GM12878 (cell line): ENCODE results near the gene TBCK. TPM values are rescaled to one million over a fixed set of nuclear protein-coding genes. Genes with fewer than 3 reads are reported as not detected.

Experiments used
- ATAC-seq: fragments of 200-7000 bp; cut with Tn5 transposase; 3 replicates; pipeline ENCODE4 v1.9.1; 2020; ENCODE audit warnings: mild to moderate bottlenecking, moderate library complexity
- BruUV-seq: library from RNA; stranded (reverse); fragments of 400-500 nt; replicated peaks from 2 replicates; lab custom pipeline; 2021; lab: Mats Ljungman, UMichigan
- CTCF ChIA-PET: fragments of 300-600 bp; sonication (Branson Sonifier 250); formaldehyde crosslinking; extraction: SDS; loops from one replicate; lab custom pipeline; 2021; ENCODE audit warnings: inconsistent platforms; lab: Yijun Ruan, JAX
- POLR2A ChIA-PET: fragments of 350-600 bp; formaldehyde crosslinking; extraction: SDS; loops from one replicate; lab custom pipeline; 2021; ENCODE audit warnings: inconsistent platforms; lab: Charles Lee
- RAD21 ChIA-PET: fragments of 300-600 bp; sonication (Branson Sonifier 250); formaldehyde crosslinking; loops from one replicate; lab custom pipeline; 2023; ENCODE audit warnings: antibody characterized with exemption; ENCODE audit not compliant: unreplicated experiment; lab: Charles Lee
- SMC1A ChIA-PET: fragments of 300-600 bp; sonication (Branson Sonifier 250); formaldehyde crosslinking; loops from one replicate; lab custom pipeline; 2023; ENCODE audit not compliant: unreplicated experiment, uncharacterized antibody; lab: Charles Lee
- DNase-seq: peaks from one replicate; pipeline ENCODE4 v3.0.0-alpha.2; 2011; ENCODE audit warnings: low read depth, low spot score
- FAIRE-seq: peaks from 3 replicates; lab custom pipeline; 2011; peaks lifted over from hg19 to GRCh38; lab: Jason Lieb, UNC
- H2AFZ ChIP-seq: 2 replicates; pipeline ENCODE4 v1.6.0; 2011; ENCODE audit warnings: low read depth, low read length, control low read depth; ENCODE audit not compliant: control insufficient read depth
- H3K27ac ChIP-seq: 2 replicates; pipeline ENCODE4 v1.5.1; 2011; ENCODE audit warnings: control low read depth; ENCODE audit not compliant: control insufficient read depth, insufficient read depth
- H3K27me3 ChIP-seq, 2 experiments: replicated peaks in 1 of 2; 2 replicates each; pipeline versions ENCODE4 v1.6.0 to v1.6.1; 2011; ENCODE audit warnings: low read length in 1 of 2; ENCODE audit not compliant: control insufficient read depth in 2 of 2, insufficient read depth in 2 of 2
- H3K36me3 ChIP-seq, 2 experiments: 2 replicates each; pipeline ENCODE4 v1.5.1; 2011; ENCODE audit warnings: low read length in 1 of 2; ENCODE audit not compliant: control insufficient read depth in 2 of 2, insufficient read depth in 2 of 2
- H3K4me1 ChIP-seq: 2 replicates; pipeline ENCODE4 v1.6.1; 2011; ENCODE audit warnings: mild to moderate bottlenecking, low read length, moderate library complexity, mixed read lengths; ENCODE audit not compliant: control insufficient read depth, insufficient read depth
- H3K4me2 ChIP-seq: 2 replicates; pipeline ENCODE4 v1.6.0; 2011; ENCODE audit warnings: control low read depth; ENCODE audit not compliant: control insufficient read depth, insufficient read depth
- H3K4me3 ChIP-seq: fragments of 200-600 bp; sonication (generic); 2 replicates; pipeline ENCODE4 v1.5.1; 2016
- H3K79me2 ChIP-seq: 2 replicates; pipeline ENCODE4 v1.6.0; 2011; ENCODE audit warnings: low read length; ENCODE audit not compliant: control insufficient read depth, insufficient read depth
- H3K9ac ChIP-seq: 2 replicates; pipeline ENCODE4 v1.8.0; 2011; ENCODE audit warnings: low read length, control low read depth, mixed read lengths; ENCODE audit not compliant: control insufficient read depth, insufficient read depth
- H3K9me3 ChIP-seq: replicated peaks from 3 replicates; pipeline ENCODE4 v1.5.1; 2011; ENCODE audit warnings: mild to moderate bottlenecking, low read length; ENCODE audit not compliant: control insufficient read depth, insufficient read depth
- H4K20me1 ChIP-seq: 2 replicates; pipeline ENCODE4 v1.6.0; 2011; ENCODE audit not compliant: control insufficient read depth, insufficient read depth
- FOS ChIP-seq: IDR thresholded peaks from 3 replicates; pipeline ENCODE4 v1.6.1; 2011; ENCODE audit warnings: borderline replicate concordance; ENCODE audit not compliant: insufficient read length; ENCODE audit errors: extremely low read depth
- RFX5 ChIP-seq: IDR thresholded peaks from 2 replicates; pipeline ENCODE4 v1.6.1; 2011; ENCODE audit warnings: low read depth, low read length, improper control_type of control experiment
- TARDBP ChIP-seq: IDR thresholded peaks from 2 replicates; pipeline ENCODE4 v1.6.1; 2016; ENCODE audit warnings: borderline replicate concordance
- WGBS: methylation state at CpG from one replicate; pipeline ENCODE4 v1.1.6; 2016; ENCODE audit warnings: low lambda C conversion rate; ENCODE audit not compliant: insufficient replicate concordance, insufficient coverage; ENCODE audit errors: missing lambda C conversion rate; 5-methylcytosine and 5-hydroxymethylcytosine counted together
- in situ Hi-C: fragments of 300-500 bp; cut with MboI; formaldehyde crosslinking; loops from 9 replicates; pipeline ENCODE4 v1.14.3; 2018; ENCODE audit warnings: mixed read lengths
- intact Hi-C: fragments of 100-400 bp; cut with micrococcal nuclease; formaldehyde crosslinking; loops from one replicate; pipeline ENCODE4 v1.14.2; 2022; ENCODE audit not compliant: unreplicated experiment
- polyA plus RNA-seq, 11 experiments: library from polyadenylated mRNA; depleted of rRNA in 4 of 11; unstranded in 6 of 11; stranded (reverse) in 5 of 11; fragments of >200 nt; fragmentation: Nextera tagmentation in 4 of 11; fragmentation: Illumina TruSeq in 1 of 11; extraction: Ambion mirVana in 4 of 11; extraction: Trizol in 1 of 11; gene quantifications; 1 replicate in 1 of 11; 2 replicates in 10 of 11; pipeline versions ENCODE4 v1.2.1 to v1.2.3, GENCODE V29; 2011 to 2016; ENCODE audit warnings: inconsistent platforms in 2 of 11, missing spikeins in 2 of 11, low read depth in 1 of 11
- total RNA-seq, 4 experiments: library from RNA; depleted of rRNA in 3 of 4; stranded (reverse); fragments of >200 nt in 3 of 4; fragmentation: Illumina TruSeq in 1 of 4; extraction: Trizol in 1 of 4; gene quantifications; 2 replicates each; pipeline versions ENCODE4 v1.2.1 to v1.2.3, GENCODE V29; 2013 to 2021

Gene TBCK
- total and polyA plus RNA-seq, 10 of the 15 experiments (the other 5 are each of a cell fraction or from before 2014, with no cell fraction given) = 4.1 to 30.3 (median 20.2) TPM

- POLR2A ChIA-PET = no interaction called here
- BruUV-seq = no TSS peak
- no peaks in the 10 kb centered on the region for H4K20me1 ChIP-seq
- no peaks in the 10 kb centered on the region for H3K79me2 ChIP-seq
- no peak overlapping the region for H3K4me2 ChIP-seq
- 54% methylated on average over 8 of the region's 8 CpGs for WGBS
- CTCF ChIA-PET = no interaction called here
- in situ Hi-C loops (no loop called here), intact Hi-C loops (no loop called here)
- no peaks in the 10 kb centered on the region; a peak in 1 of 4 replicates for H3K27me3 ChIP-seq
- H3K36me3 ChIP-seq = no peaks in the 10 kb centered on the region
- no peak for TF ChIP-seq TARDBP
- no peak for TF ChIP-seq FOS
- no peak for TF ChIP-seq RFX5
- H2AFZ ChIP-seq = no peak overlapping the region
- no peaks in the 10 kb centered on the region for H3K4me1 ChIP-seq
- no peak overlapping the region for H3K9ac ChIP-seq
- FAIRE-seq (no peak), ATAC-seq (no peak), DNase-seq (no peak)
- RAD21 ChIA-PET = no interaction called here
- SMC1A ChIA-PET = no interaction called here
- no peak overlapping the region for H3K4me3 ChIP-seq
- H3K9me3 ChIP-seq = no peaks in the 10 kb centered on the region
- no peak overlapping the region for H3K27ac ChIP-seq
These were observed 324.3 kb downstream of the TBCK start for GRCh38 chr4:105991726-105992125.

Other genes starting within 250 kb of the TBCK start
- gene AIMP1, start 341 bp upstream of the TBCK start, total RNA-seq (2014; rRNA removed) = 18.6 and 23.9 TPM in 2 replicates
- gene AIMP1, start 341 bp upstream of the TBCK start, total RNA-seq (2014; rRNA removed; fragmentation: Illumina TruSeq; extraction: Trizol) = 35.7 and 36.9 TPM in 2 replicates
- 46.1 and 49.0 TPM in 2 replicates for gene AIMP1, start 341 bp upstream of the TBCK start, total RNA-seq (2021)
- gene AIMP1, start 341 bp upstream of the TBCK start, polyA plus RNA-seq (2011; rRNA removed) = 41.5 and 76.4 TPM in 2 replicates
- gene AIMP1, start 341 bp upstream of the TBCK start, polyA plus RNA-seq (2014; fragmentation: Illumina TruSeq; extraction: Trizol) = 66.8 and 99.6 TPM in 2 replicates
- 100 to 1,000 TPM; 115 to 131 TPM for gene AIMP1, start 341 bp upstream of the TBCK start, polyA plus RNA-seq (2014; fragmentation: Nextera tagmentation; extraction: Ambion mirVana)
- 27.0 and 32.3 TPM in 2 replicates for gene AIMP1, start 341 bp upstream of the TBCK start, polyA plus RNA-seq (2014; rRNA removed)
- 100 to 1,000 TPM; 111 to 121 TPM for gene AIMP1, start 341 bp upstream of the TBCK start, polyA plus RNA-seq (2016; fragmentation: Nextera tagmentation; extraction: Ambion mirVana)
- not detected in 2 replicates for gene GIMD1, start 52.6 kb upstream of the TBCK start, total RNA-seq (2014; rRNA removed)
- not detected in 2 replicates for gene GIMD1, start 52.6 kb upstream of the TBCK start, total RNA-seq (2014; rRNA removed; fragmentation: Illumina TruSeq; extraction: Trizol)
- not detected in 2 replicates for gene GIMD1, start 52.6 kb upstream of the TBCK start, total RNA-seq (2021)
- gene GIMD1, start 52.6 kb upstream of the TBCK start, polyA plus RNA-seq (2011; rRNA removed) = not detected in 2 replicates
- not detected in 2 replicates for gene GIMD1, start 52.6 kb upstream of the TBCK start, polyA plus RNA-seq (2014; fragmentation: Illumina TruSeq; extraction: Trizol)
- not detected for gene GIMD1, start 52.6 kb upstream of the TBCK start, polyA plus RNA-seq (2014; fragmentation: Nextera tagmentation; extraction: Ambion mirVana)
- 0.14 TPM in 1 of 2 replicates, not detected in the other for gene GIMD1, start 52.6 kb upstream of the TBCK start, polyA plus RNA-seq (2014; rRNA removed)
- not detected for gene GIMD1, start 52.6 kb upstream of the TBCK start, polyA plus RNA-seq (2016; fragmentation: Nextera tagmentation; extraction: Ambion mirVana)